AG10803 (cell line): ENCODE data around the gene TPO.

Experiments used
- DNase-seq: peaks from one replicate; pipeline ENCODE4 v3.0.0; 2010; ENCODE audit warnings: low read depth
- H3K4me3 ChIP-seq: 2 replicates; pipeline ENCODE4 v1.5.1; 2011; ENCODE audit warnings: mild to moderate bottlenecking, low read length, control low read depth
- TF ChIP-seq, protein P1 (sequence below): conservative IDR thresholded peaks from 2 replicates; pipeline ENCODE4 v1.5.1; 2011; ENCODE audit warnings: mild to moderate bottlenecking, low read length, control low read depth, inconsistent platforms

Gene TPO

DNA sequence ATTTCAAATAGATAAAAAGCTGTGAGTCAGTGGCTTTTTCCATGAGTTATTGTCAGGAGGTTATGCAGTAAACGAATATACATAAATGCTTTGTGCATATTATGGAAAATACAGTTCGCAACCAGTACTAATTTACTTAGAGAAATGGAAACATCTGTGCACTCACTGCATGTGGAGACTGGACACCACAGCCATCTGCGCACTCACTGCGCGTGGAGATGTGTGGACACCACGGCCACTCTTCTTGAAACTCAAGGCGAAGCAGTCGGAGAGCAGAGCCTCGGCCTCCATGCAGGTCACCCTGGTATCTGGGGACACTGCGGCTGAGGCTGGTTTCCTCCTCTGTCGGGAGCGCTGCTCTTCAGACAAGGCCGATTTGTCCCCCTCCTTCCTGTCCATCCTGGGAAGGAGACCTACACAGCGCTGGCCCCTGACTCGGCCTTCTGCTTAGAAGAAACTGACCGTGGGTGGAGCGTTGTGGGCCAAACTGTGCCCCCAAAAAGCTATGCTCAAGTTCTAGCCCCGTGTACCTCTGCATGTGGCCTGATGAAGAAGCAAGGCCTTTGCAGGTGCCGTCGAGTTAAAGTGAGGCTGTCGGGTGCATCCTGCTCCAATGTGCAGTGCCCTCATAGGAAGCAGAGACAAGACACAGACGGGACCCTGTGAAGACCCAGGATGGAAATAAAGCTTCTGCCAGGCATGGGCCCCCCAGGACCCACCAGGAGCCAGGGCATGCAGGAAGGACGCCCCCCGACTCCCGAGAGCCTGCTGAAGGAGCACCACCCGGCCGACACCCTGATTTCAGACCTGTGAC lies 88.0 kb downstream of the TPO start:
- no peak for DNase-seq
- H3K4me3 ChIP-seq, result no peak overlapping the region
- TF ChIP-seq, protein P1, sequence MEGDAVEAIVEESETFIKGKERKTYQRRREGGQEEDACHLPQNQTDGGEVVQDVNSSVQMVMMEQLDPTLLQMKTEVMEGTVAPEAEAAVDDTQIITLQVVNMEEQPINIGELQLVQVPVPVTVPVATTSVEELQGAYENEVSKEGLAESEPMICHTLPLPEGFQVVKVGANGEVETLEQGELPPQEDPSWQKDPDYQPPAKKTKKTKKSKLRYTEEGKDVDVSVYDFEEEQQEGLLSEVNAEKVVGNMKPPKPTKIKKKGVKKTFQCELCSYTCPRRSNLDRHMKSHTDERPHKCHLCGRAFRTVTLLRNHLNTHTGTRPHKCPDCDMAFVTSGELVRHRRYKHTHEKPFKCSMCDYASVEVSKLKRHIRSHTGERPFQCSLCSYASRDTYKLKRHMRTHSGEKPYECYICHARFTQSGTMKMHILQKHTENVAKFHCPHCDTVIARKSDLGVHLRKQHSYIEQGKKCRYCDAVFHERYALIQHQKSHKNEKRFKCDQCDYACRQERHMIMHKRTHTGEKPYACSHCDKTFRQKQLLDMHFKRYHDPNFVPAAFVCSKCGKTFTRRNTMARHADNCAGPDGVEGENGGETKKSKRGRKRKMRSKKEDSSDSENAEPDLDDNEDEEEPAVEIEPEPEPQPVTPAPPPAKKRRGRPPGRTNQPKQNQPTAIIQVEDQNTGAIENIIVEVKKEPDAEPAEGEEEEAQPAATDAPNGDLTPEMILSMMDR, result no peak

DNA sequence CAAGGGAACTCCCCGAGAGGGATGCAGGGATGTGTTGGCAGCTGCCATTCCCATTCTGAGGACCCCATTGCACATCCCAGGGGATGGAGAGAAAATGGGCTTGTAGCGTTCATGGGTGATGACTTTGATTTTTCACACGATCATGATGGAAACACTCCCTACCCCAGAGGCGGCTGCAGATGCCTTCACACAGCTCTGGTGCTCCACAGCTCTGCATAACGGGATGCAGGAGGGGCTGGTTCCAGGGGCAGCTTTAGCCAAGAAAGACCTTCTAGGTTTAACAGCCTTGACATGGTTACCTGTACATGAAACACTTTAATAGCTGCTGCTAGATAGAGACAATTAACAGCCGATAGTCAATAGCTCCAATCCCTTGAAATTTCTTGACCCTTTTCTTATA lies 88.7 kb downstream of the TPO start:
- H3K4me3 ChIP-seq, result no peak overlapping the region
- no peak for DNase-seq
- TF ChIP-seq, protein P1, result no peak

DNA sequence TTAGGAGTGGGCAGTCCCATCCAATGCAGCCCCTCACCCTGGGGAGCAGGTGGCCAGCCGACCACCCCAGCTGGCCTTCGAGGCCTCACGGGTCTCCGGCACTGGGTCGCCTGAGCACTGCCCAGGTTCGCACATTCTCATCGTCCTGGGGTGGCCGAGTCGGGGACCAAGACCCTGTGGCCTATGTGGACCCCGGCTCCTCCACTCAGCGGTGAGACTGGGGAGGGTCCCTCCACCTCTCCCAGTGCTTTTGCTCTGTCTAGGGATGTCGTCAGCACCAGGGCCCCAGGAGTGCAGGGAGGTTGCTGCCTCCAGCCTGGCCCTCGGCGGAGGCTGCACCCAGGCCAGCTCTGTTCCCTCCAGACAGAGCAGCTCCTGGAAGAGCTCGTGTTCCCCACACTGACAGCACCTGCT lies 89.6 kb downstream of the TPO start:
- no peak overlapping the region for H3K4me3 ChIP-seq
- TF ChIP-seq, protein P1, result no peak
- DNase-seq, result no peak

DNA sequence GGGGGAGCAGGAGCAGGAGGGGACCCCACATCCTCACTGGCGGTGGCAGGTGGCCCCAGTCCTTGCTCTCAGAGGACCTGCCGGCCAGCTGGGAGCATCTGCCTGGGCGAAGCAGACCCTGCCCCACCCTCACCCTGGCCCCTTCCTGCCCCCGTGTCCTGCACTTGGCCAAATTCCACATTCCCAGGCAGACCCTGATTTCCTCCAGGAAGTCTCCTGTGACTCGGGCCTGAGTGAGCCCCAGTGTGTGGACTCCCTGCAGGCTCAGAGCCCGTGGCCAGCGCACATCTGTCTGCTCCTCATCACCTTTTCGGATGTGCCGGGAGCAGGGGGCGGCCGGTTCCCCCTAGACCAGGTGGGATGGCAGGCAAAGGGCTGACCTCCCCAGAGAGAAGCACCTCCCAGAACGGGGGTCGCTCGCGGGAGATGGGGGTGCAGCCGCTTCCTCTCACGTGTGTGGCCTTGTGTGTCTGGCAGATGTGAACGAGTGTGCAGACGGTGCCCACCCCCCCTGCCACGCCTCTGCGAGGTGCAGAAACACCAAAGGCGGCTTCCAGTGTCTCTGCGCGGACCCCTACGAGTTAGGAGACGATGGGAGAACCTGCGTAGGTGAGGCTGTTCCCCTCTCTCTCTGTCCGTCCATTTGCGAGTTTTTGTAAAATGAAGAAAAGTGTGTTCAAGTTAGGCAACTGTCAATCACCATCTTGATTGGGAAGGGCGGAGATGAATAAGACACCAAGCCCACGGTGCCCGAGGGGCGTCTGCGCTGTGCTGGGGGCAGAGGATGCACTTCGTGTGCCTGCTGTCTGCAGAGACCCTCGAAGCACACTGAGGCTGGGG lies 90.4 kb downstream of the TPO start:
- TF ChIP-seq, protein P1, result no peak
- no peak overlapping the region for H3K4me3 ChIP-seq
- no peak for DNase-seq

DNA sequence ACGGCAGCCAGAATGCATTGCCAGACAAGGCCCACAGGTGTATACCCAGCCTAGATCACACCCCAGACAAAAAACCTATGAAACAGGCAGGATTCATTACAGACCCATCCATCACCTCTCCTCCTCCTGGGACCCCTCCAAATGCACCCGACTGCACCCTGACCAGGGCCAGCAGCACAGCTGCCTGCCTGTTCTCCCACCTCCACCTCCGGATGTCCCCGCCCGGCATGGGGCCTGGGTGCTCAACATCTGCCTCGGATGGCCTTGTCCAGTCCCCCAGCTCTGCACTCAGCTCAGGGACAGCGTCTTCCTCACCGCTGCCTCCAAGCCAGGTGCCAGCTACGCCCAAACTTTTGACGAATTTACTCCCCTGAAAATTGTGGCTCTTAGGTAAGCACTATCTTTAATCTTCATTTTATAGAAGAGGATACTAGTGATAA lies 91.1 kb downstream of the TPO start:
- TF ChIP-seq, protein P1, result no peak
- no peak overlapping the region for H3K4me3 ChIP-seq
- no peak for DNase-seq

DNA sequence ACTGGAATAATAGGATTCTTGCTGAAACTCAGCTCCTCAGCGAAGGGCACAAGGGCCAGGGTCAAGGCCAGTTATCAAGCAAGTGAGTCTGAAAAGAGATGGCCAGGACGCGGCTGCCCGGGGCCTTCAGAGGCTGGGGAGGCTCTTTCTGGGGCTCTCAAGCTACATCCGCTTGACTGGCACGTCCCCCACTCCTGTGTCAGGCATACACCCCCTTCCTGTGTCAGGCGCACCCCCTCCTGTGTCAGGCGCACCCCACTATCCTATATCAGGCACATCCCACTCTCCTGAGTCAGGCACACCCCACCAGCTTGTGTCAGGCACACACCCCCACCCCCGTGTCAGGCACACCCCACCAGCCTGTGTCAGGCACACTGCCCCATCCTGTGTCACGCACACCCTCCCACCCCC lies 91.8 kb downstream of the TPO start:
- H3K4me3 ChIP-seq, result no peak overlapping the region
- no peak for DNase-seq
- TF ChIP-seq, protein P1, result no peak
